K562 (cell line): ENCODE measurements around the gene PLXNB2.

ENCODE experiments used
- CEBPB ChIP-seq: fragments of 450-650 bp; IDR thresholded peaks from 2 replicates; pipeline ENCODE4 v1.6.1; 2016; ENCODE audit warnings: missing genetic modification characterization, missing compliant biosample characterization
- CTCF ChIP-seq, 3 experiments: IDR thresholded peaks in 2 of 3; conservative IDR thresholded peaks in 1 of 3; 2 replicates each; pipeline ENCODE4 v1.5.1; 2011 to 2012; ENCODE audit warnings: low read length in 3 of 3, mild to moderate bottlenecking in 3 of 3, control low read depth in 2 of 3, improper control_type of control experiment in 1 of 3, inconsistent platforms in 1 of 3, low read depth in 1 of 3, mixed read lengths in 1 of 3, moderate library complexity in 1 of 3; ENCODE audit not compliant: insufficient read depth in 2 of 3
- EGR1 ChIP-seq: fragments of 450-650 bp; conservative IDR thresholded peaks from 2 replicates; pipeline ENCODE4 v1.6.1; 2017; ENCODE audit warnings: mild to moderate bottlenecking
- MAX ChIP-seq: sonication (generic); formaldehyde crosslinking; IDR thresholded peaks from 2 replicates; pipeline ENCODE4 v1.9.0; 2022; ENCODE audit warnings: mild to moderate bottlenecking, missing genetic modification reagents
- RBM39 ChIP-seq: fragments of 200-400 bp; formaldehyde crosslinking; optimal IDR thresholded peaks from 2 replicates; pipeline ENCODE3; 2018; ENCODE audit warnings: low read depth, low read length
- SP2 ChIP-seq: IDR thresholded peaks from 2 replicates; pipeline ENCODE4 v1.6.1; 2011; ENCODE audit warnings: mild to moderate bottlenecking, low read depth, low read length, moderate library complexity; ENCODE audit not compliant: poor library complexity, severe bottlenecking; ENCODE audit errors: extremely low read depth
- ZBTB34 ChIP-seq: fragments of 250-450 bp; sonication (Bioruptor Pico); IDR thresholded peaks from 2 replicates; pipeline ENCODE4 v1.8.0; 2021; ENCODE audit warnings: mild to moderate bottlenecking, moderate library complexity
- ZNF12 ChIP-seq: sonication (generic); formaldehyde crosslinking; IDR thresholded peaks from 2 replicates; pipeline ENCODE4 v1.4.0; 2020; ENCODE audit warnings: mild to moderate bottlenecking, missing genetic modification reagents
- ZNF282 ChIP-seq: sonication (generic); formaldehyde crosslinking; IDR thresholded peaks from 2 replicates; pipeline ENCODE4 v1.8.1; 2023; ENCODE audit warnings: missing genetic modification reagents
- TF ChIP-seq, protein P1 (sequence below): fragments of 150-350 bp; conservative IDR thresholded peaks from 2 replicates; pipeline ENCODE4 v1.6.1; 2014; ENCODE audit warnings: low read length

- TF ChIP-seq, protein P1, sequence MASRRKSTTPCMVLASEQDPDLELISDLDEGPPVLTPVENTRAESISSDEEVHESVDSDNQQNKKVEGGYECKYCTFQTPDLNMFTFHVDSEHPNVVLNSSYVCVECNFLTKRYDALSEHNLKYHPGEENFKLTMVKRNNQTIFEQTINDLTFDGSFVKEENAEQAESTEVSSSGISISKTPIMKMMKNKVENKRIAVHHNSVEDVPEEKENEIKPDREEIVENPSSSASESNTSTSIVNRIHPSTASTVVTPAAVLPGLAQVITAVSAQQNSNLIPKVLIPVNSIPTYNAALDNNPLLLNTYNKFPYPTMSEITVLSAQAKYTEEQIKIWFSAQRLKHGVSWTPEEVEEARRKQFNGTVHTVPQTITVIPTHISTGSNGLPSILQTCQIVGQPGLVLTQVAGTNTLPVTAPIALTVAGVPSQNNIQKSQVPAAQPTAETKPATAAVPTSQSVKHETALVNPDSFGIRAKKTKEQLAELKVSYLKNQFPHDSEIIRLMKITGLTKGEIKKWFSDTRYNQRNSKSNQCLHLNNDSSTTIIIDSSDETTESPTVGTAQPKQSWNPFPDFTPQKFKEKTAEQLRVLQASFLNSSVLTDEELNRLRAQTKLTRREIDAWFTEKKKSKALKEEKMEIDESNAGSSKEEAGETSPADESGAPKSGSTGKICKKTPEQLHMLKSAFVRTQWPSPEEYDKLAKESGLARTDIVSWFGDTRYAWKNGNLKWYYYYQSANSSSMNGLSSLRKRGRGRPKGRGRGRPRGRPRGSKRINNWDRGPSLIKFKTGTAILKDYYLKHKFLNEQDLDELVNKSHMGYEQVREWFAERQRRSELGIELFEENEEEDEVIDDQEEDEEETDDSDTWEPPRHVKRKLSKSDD, result no peak
- no peak for TF ChIP-seq EGR1
- TF ChIP-seq ZNF12, result no peak
- TF ChIP-seq MAX (CRISPR knock-in tag), result no peak
- TF ChIP-seq CEBPB (tag), result no peak
- no peak for TF ChIP-seq CTCF (IDR thresholded peaks at IDR 0.05 in 2 of 3, conservative IDR thresholded peaks at IDR 0.05 in 1 of 3; ENCODE audit: insufficient read depth in 2 of 3, low read depth in 1 of 3, low read length in 3 of 3)
- TF ChIP-seq RBM39, result no peak
- TF ChIP-seq ZNF282 (CRISPR knock-in tag), result no peak
- no peak for TF ChIP-seq SP2
- TF ChIP-seq ZBTB34, result no peak
Observed at GRCh38 chr22:50229370-50229769, 78.1 kb downstream of the PLXNB2 start.
